OCI-LY7 (cell line): ENCODE measurements around the gene LMX1A. TPM values are rescaled to one million over a fixed set of nuclear protein-coding genes. Genes with fewer than 3 reads are reported as not detected.

Source experiments
- BruUV-seq: library from RNA; stranded (reverse); fragments of 400-500 nt; replicated peaks from 2 replicates; lab custom pipeline; 2021; lab: Mats Ljungman, UMichigan
- CTCF ChIA-PET: fragments of 300-600 bp; sonication (Branson Sonifier 250); formaldehyde crosslinking; loops from one replicate; lab custom pipeline; 2022; ENCODE audit warnings: antibody characterized with exemption; ENCODE audit not compliant: unreplicated experiment; lab: Charles Lee
- POLR2A ChIA-PET: fragments of 300-600 bp; sonication (Branson Sonifier 250); formaldehyde crosslinking; loops from one replicate; lab custom pipeline; 2022; ENCODE audit warnings: antibody characterized with exemption; lab: Charles Lee
- DNase-seq: peaks from one replicate; pipeline ENCODE4 v3.0.0-alpha.2; 2015; ENCODE audit warnings: low spot score
- H2AFZ ChIP-seq: fragments of 200-600 bp; sonication (generic), shearing (Covaris generic); 2 replicates; pipeline ENCODE4 v1.6.1; 2014; ENCODE audit warnings: mild to moderate bottlenecking, antibody characterized with exemption, low read length, moderate library complexity
- H3K27ac ChIP-seq: fragments of 200-600 bp; sonication (generic); 2 replicates; pipeline ENCODE4 v1.5.1; 2014; ENCODE audit warnings: mixed run types, low read depth, mild to moderate bottlenecking, moderate library complexity, low read length, inconsistent platforms; ENCODE audit not compliant: poor library complexity, severe bottlenecking
- H3K36me3 ChIP-seq: fragments of 200-600 bp; sonication (generic); 2 replicates; pipeline ENCODE4 v1.6.1; 2014; ENCODE audit warnings: mild to moderate bottlenecking, antibody characterized with exemption, low read length, moderate library complexity, mixed read lengths; ENCODE audit not compliant: insufficient read depth
- H3K4me1 ChIP-seq: fragments of 200-600 bp; sonication (generic); 2 replicates; pipeline ENCODE4 v1.5.1; 2014; ENCODE audit warnings: mild to moderate bottlenecking, low read length; ENCODE audit not compliant: insufficient read depth, poor library complexity, severe bottlenecking
- H3K4me2 ChIP-seq: fragments of 200-600 bp; sonication (generic); 2 replicates; pipeline ENCODE4 v1.6.1; 2014; ENCODE audit warnings: mild to moderate bottlenecking, low read length
- H3K4me3 ChIP-seq: fragments of 200-600 bp; sonication (generic); 2 replicates; pipeline ENCODE4 v1.5.1; 2014; ENCODE audit warnings: mild to moderate bottlenecking, low read depth, low read length; ENCODE audit not compliant: poor library complexity, severe bottlenecking
- H3K79me2 ChIP-seq: fragments of 200-600 bp; sonication (generic); 2 replicates; pipeline ENCODE4 v1.6.1; 2016; ENCODE audit warnings: low read depth, mild to moderate bottlenecking, low read length, moderate library complexity, mixed read lengths; ENCODE audit not compliant: insufficient read depth
- H3K9me2 ChIP-seq: fragments of 200-600 bp; sonication (generic); 2 replicates; pipeline ENCODE4 v1.6.1; 2016; ENCODE audit warnings: mild to moderate bottlenecking, low read length, mixed read lengths; ENCODE audit not compliant: insufficient read depth
- H3K9me3 ChIP-seq: fragments of 200-600 bp; sonication (generic); 2 replicates; pipeline ENCODE4 v1.6.1; 2014; ENCODE audit warnings: mild to moderate bottlenecking, mixed run types, low read length, mixed read lengths
- H4K20me1 ChIP-seq: fragments of 200-600 bp; sonication (generic); 2 replicates; pipeline ENCODE4 v1.6.1; 2014; ENCODE audit warnings: mild to moderate bottlenecking, antibody characterized with exemption, low read length, moderate library complexity, mixed read lengths; ENCODE audit not compliant: insufficient read depth
- CTCF ChIP-seq: fragments of 200-600 bp; sonication (generic); conservative IDR thresholded peaks from 2 replicates; pipeline ENCODE4 v1.5.1; 2014; ENCODE audit warnings: mild to moderate bottlenecking, antibody characterized with exemption, low read length, moderate library complexity, mixed read lengths
- EZH2phosphoT487 ChIP-seq: fragments of 200-600 bp; sonication (generic); IDR thresholded peaks from 2 replicates; pipeline ENCODE4 v1.6.1; 2018; ENCODE audit warnings: low read depth, borderline replicate concordance, mild to moderate bottlenecking, mixed run types, antibody characterized with exemption, low read length, moderate library complexity, mixed read lengths
- intact Hi-C: fragments of 100-400 bp; cut with micrococcal nuclease; formaldehyde crosslinking; loops from one replicate; pipeline ENCODE4 v1.10.0; 2022; ENCODE audit not compliant: unreplicated experiment
- total RNA-seq, 2 experiments: library from RNA; depleted of rRNA in 1 of 2; stranded (reverse); fragments of >200 nt in 1 of 2; shearing (Covaris generic) in 1 of 2; gene quantifications; 2 replicates each; pipeline ENCODE4 v1.2.3, GENCODE V29; 2014 to 2022

LMX1A gene
- total RNA-seq, 2 experiments from 2014 or later, result not detected

GRCh38 chr1:165317612-165318011 is 38.9 kb downstream of the LMX1A start:
- Histone ChIP-seq H3K4me1 (no peaks in the 10 kb centered on the region), H3K9me2 (no peaks in the 10 kb centered on the region), H2AFZ (no peak overlapping the region), H3K79me2 (no peaks in the 10 kb centered on the region), H3K27ac (no peak overlapping the region), H3K4me3 (no peak overlapping the region), H3K9me3 (no peaks in the 10 kb centered on the region), H4K20me1 (no peaks in the 10 kb centered on the region), H3K36me3 (no peaks in the 10 kb centered on the region), H3K4me2 (no peak overlapping the region)
- no TSS peak for BruUV-seq
- ChIA-PET CTCF (no interaction called here), POLR2A (no interaction called here)
- intact Hi-C loops, result no loop called here
- no peak for DNase-seq
- TF ChIP-seq CTCF (no peak), EZH2phosphoT487 (no peak)

- no peak overlapping the region for H2AFZ ChIP-seq
Observed at GRCh38 chr1:165316153-165316772, 40.3 kb downstream of the LMX1A start.

More at GRCh38 chr1:165316153-165316772, 40.3 kb downstream of the LMX1A start:
- H3K79me2 ChIP-seq, result no peaks in the 10 kb centered on the region
- intact Hi-C loops, result no loop called here
- no peaks in the 10 kb centered on the region for H3K9me2 ChIP-seq
- H3K4me1 ChIP-seq, result no peaks in the 10 kb centered on the region
- no peak overlapping the region for H3K4me3 ChIP-seq
- H3K9me3 ChIP-seq, result no peaks in the 10 kb centered on the region
- no peak overlapping the region for H3K4me2 ChIP-seq
- no peaks in the 10 kb centered on the region for H4K20me1 ChIP-seq
- POLR2A ChIA-PET, result no interaction called here
- BruUV-seq, result no TSS peak
- no peak for TF ChIP-seq CTCF
- TF ChIP-seq EZH2phosphoT487, result no peak
- CTCF ChIA-PET, result no interaction called here
- no peak for DNase-seq
- H3K36me3 ChIP-seq, result no peaks in the 10 kb centered on the region
- no peak overlapping the region for H3K27ac ChIP-seq
